HepG2 (cell line): ENCODE data around the gene GAS2L1. TPM values are rescaled to one million over a fixed set of nuclear protein-coding genes. Genes with fewer than 3 reads are reported as not detected.

Experiments used
- BRD4 ChIP-seq: sonication (generic); formaldehyde crosslinking; IDR thresholded peaks from 2 replicates; pipeline ENCODE4 v1.4.0; 2020; ENCODE audit warnings: missing genetic modification reagents
- CBX5 ChIP-seq: sonication (generic); formaldehyde crosslinking; IDR thresholded peaks from 2 replicates; pipeline ENCODE4 v1.4.0; 2020; ENCODE audit warnings: missing genetic modification reagents, borderline replicate concordance
- FOXK2 ChIP-seq: fragments of 450-650 bp; IDR thresholded peaks from 2 replicates; pipeline ENCODE4 v1.6.1; 2016
- GATAD2A ChIP-seq: IDR thresholded peaks from 2 replicates; pipeline ENCODE4 v1.6.1; 2016
- HDAC1 ChIP-seq: sonication (generic); formaldehyde crosslinking; IDR thresholded peaks from 2 replicates; pipeline ENCODE4 v1.5.1; 2020; ENCODE audit warnings: mild to moderate bottlenecking, missing genetic modification reagents
- HDAC2 ChIP-seq: sonication (generic); formaldehyde crosslinking; IDR thresholded peaks from 2 replicates; pipeline ENCODE4 v1.4.0; 2020; ENCODE audit warnings: missing genetic modification reagents
- HNRNPL ChIP-seq: fragments of 200-400 bp; formaldehyde crosslinking; IDR thresholded peaks from 2 replicates; pipeline ENCODE4 v1.6.1; 2017; ENCODE audit warnings: mild to moderate bottlenecking, low read depth, low read length
- HOXA3 ChIP-seq: sonication (generic); formaldehyde crosslinking; IDR thresholded peaks from 2 replicates; pipeline ENCODE4 v1.5.0; 2020; ENCODE audit warnings: missing genetic modification reagents
- LRRFIP1 ChIP-seq: sonication (generic); formaldehyde crosslinking; conservative IDR thresholded peaks from 2 replicates; pipeline ENCODE4 v1.4.0; 2020; ENCODE audit warnings: missing genetic modification reagents
- NFE2L1 ChIP-seq: sonication (generic); formaldehyde crosslinking; IDR thresholded peaks from 2 replicates; pipeline ENCODE4 v1.4.0; 2020; ENCODE audit warnings: missing genetic modification reagents, mild to moderate bottlenecking, borderline replicate concordance
- PAXIP1 ChIP-seq: sonication (generic); formaldehyde crosslinking; conservative IDR thresholded peaks from 2 replicates; pipeline ENCODE4 v1.4.0; 2020; ENCODE audit warnings: mild to moderate bottlenecking, missing genetic modification reagents, moderate library complexity
- SMYD3 ChIP-seq: sonication (generic); formaldehyde crosslinking; IDR thresholded peaks from 2 replicates; pipeline ENCODE4 v1.8.1; 2023; ENCODE audit warnings: mild to moderate bottlenecking, missing genetic modification reagents
- SPEN ChIP-seq: sonication (generic); formaldehyde crosslinking; IDR thresholded peaks from 2 replicates; pipeline ENCODE4 v1.5.1; 2020; ENCODE audit warnings: low read depth, mild to moderate bottlenecking, missing genetic modification reagents
- TFAP4 ChIP-seq: sonication (generic); IDR thresholded peaks from 2 replicates; pipeline ENCODE4 v1.6.1; 2016; ENCODE audit warnings: low read depth, borderline replicate concordance
- THAP9 ChIP-seq: sonication (generic); formaldehyde crosslinking; IDR thresholded peaks from 2 replicates; pipeline ENCODE4; 2020; ENCODE audit warnings: missing genetic modification reagents, mild to moderate bottlenecking, borderline replicate concordance
- YEATS4 ChIP-seq: sonication (generic); formaldehyde crosslinking; IDR thresholded peaks from 2 replicates; pipeline ENCODE4 v1.4.0; 2020; ENCODE audit warnings: missing genetic modification reagents, borderline replicate concordance
- ZMYM4 ChIP-seq: sonication (generic); formaldehyde crosslinking; IDR thresholded peaks from 2 replicates; pipeline ENCODE4 v1.8.1; 2023; ENCODE audit warnings: mild to moderate bottlenecking, missing genetic modification reagents
- ZNF121 ChIP-seq: sonication (generic); formaldehyde crosslinking; IDR thresholded peaks from 2 replicates; pipeline ENCODE4 v1.5.0; 2020; ENCODE audit warnings: mild to moderate bottlenecking, missing genetic modification reagents
- polyA plus RNA-seq, 8 experiments: library from polyadenylated mRNA; depleted of rRNA in 3 of 8; stranded (reverse) in 7 of 8; unstranded in 1 of 8; fragments of >200 nt; fragmentation: Illumina TruSeq in 4 of 8; extraction: Trizol in 4 of 8; gene quantifications; 2 replicates each; pipeline versions ENCODE4 v1.2.1 to v1.2.3, GENCODE V29; 2011 to 2016; ENCODE audit warnings: low read depth in 4 of 8, missing spikeins in 1 of 8, mixed read lengths in 1 of 8; ENCODE audit not compliant: insufficient read depth in 1 of 8
- total RNA-seq, 5 experiments: library from RNA; depleted of rRNA; stranded (reverse); fragments of >200 nt; fragmentation: Illumina TruSeq; extraction: Trizol; gene quantifications; 2 replicates each; pipeline ENCODE4 v1.2.3, GENCODE V29; 2016; ENCODE audit warnings: low read depth in 1 of 5

Gene GAS2L1
- total and polyA plus RNA-seq, 2 of the 13 experiments (the other 11 are each of a cell fraction or from before 2014, with no cell fraction given), result 1.8 to 3.3 TPM

GRCh38 chr22:29267858-29268510 lies 38.5 kb upstream of the GAS2L1 start, which contains the start of the genes EWSR1 and RHBDD3 (continued):
- TF ChIP-seq PAXIP1 (CRISPR knock-in tag) (peak; percentile 31), HDAC2 (CRISPR knock-in tag) (peak; percentile 22; the same call in 1 of the 2 replicates), THAP9 (CRISPR knock-in tag) (peak; percentile 86; the same call in 1 of the 2 replicates), NFE2L1 (CRISPR knock-in tag) (peak; percentile 84; the same call in 1 of the 2 replicates), TFAP4 (peak; percentile 27; the same call in 1 of the 2 replicates), FOXK2 (peak; percentile 99), HOXA3 (CRISPR knock-in tag) (peak; percentile 51), LRRFIP1 (CRISPR knock-in tag) (0 out of 2 replicates have a peak, but pooled peaks have one; percentile 36), ZMYM4 (CRISPR knock-in tag) (peak; percentile 56; the same call in 1 of the 2 replicates), CBX5 (CRISPR knock-in tag) (peak; percentile 41; the same call in 1 of the 2 replicates), HNRNPL (0 out of 2 replicates have a peak, but pooled peaks have one; percentile 14), SMYD3 (CRISPR knock-in tag) (peak; percentile 77; the same call in 1 of the 2 replicates), GATAD2A (CRISPR knock-in tag) (peak; percentile 68), HDAC1 (CRISPR knock-in tag) (peak; percentile 59), SPEN (CRISPR knock-in tag) (peak; percentile 56; the same call in 1 of the 2 replicates), BRD4 (CRISPR knock-in tag) (peak; percentile 99), ZNF121 (peak; percentile 13; the same call in 1 of the 2 replicates), YEATS4 (peak; percentile 90)
